ENCODE measurements around the gene NUDT16L1. TPM values are rescaled to one million over a fixed set of nuclear protein-coding genes. Genes with fewer than 3 reads are reported as not detected.

The NUDT16L1 gene
- total and polyA plus RNA-seq, 2 of the 8 experiments (the other 6 are each of a cell fraction or from before 2014, with no cell fraction given): 34.8 to 77.3 TPM

DNA sequence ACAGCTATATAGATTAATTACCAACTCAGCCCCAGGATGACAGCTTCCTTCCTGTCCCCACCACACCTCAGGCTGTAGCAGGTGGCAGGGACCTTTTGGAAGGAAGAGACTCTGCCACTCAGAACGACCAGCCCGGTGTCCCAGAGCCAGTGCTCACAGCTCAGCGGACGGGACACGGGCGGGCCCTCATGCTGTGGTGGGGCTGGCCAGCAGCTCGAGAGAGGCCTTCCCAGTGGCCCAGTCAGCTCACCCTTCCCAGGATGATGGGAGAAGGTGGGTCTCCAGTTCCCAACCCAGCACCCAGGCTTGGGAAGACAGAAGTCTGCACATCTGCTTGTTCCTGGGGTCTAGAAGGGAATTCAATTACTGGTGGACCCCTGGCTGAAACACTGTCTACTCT, 10.5 kb downstream of the NUDT16L1 start (continued):
- TF ChIP-seq CHD7 (IDR thresholded peaks at IDR 0.05; ENCODE audit: insufficient replicate concordance, low read length): no peak
- TF ChIP-seq, protein P1, sequence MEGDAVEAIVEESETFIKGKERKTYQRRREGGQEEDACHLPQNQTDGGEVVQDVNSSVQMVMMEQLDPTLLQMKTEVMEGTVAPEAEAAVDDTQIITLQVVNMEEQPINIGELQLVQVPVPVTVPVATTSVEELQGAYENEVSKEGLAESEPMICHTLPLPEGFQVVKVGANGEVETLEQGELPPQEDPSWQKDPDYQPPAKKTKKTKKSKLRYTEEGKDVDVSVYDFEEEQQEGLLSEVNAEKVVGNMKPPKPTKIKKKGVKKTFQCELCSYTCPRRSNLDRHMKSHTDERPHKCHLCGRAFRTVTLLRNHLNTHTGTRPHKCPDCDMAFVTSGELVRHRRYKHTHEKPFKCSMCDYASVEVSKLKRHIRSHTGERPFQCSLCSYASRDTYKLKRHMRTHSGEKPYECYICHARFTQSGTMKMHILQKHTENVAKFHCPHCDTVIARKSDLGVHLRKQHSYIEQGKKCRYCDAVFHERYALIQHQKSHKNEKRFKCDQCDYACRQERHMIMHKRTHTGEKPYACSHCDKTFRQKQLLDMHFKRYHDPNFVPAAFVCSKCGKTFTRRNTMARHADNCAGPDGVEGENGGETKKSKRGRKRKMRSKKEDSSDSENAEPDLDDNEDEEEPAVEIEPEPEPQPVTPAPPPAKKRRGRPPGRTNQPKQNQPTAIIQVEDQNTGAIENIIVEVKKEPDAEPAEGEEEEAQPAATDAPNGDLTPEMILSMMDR (IDR thresholded peaks at IDR 0.05; ENCODE audit: control extremely low read depth in 1 of 3, insufficient read depth in 1 of 3, low read depth in 1 of 3, low read length in 3 of 3): no peak
- TF ChIP-seq CREB1 (IDR thresholded peaks at IDR 0.05): no peak

All from H1 (cell line).